ENCODE data around the gene SFPQ.
A peak's percentile ranks its signal among the peaks of the same experiment; 100 is the strongest.

SFPQ gene

DNA sequence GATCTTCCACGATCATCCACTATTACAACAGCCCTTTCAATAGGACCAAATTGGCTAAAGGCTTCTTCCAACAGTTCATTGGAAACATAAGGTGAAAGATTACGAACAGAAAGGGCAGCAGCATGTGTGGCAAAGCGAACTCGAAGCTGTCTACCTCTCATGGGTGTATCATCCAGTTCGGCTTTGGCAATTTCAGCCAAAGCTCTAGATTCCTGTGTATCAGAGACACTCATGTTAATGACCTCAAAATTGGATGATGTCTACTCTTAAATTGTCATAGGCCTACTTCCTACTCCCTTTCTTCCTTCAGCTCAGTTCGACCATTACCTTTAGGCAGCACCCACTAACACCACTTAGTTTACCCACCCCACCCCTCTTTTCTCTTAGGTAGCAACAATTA lies 2.2 kb downstream of the SFPQ start:
- peak overlapping the region; percentile 85 to 99 for H3K4me3 ChIP-seq (ENCODE audit: low read length in 2 of 2)
- DNase-seq (ENCODE audit: low spot score): no peak
- H3K4me2 ChIP-seq (ENCODE audit: insufficient read depth, low read length, poor library complexity, severe bottlenecking): peak overlapping the region; percentile 67
- H4K91ac ChIP-seq (ENCODE audit: low read depth, low read length, poor library complexity): no peak overlapping the region
- H3K4me1 ChIP-seq (ENCODE audit: control insufficient read depth in 2 of 2, insufficient read depth in 1 of 2, low read depth in 1 of 2, low read length in 2 of 2): peaks cover 5 to 11% of the 10 kb centered on the region in 2 donors
- peaks cover 11% of the 10 kb centered on the region for H3K79me1 ChIP-seq (ENCODE audit: low read depth, low read length)
- H3K18ac ChIP-seq (ENCODE audit: low read length): no peak overlapping the region
- H3K9me3 ChIP-seq (replicated peaks in 1 of 2; ENCODE audit: control insufficient read depth in 2 of 2, insufficient read depth in 1 of 2, low read depth in 1 of 2, low read length in 2 of 2): no peaks in the 10 kb centered on the region
- H3K27ac ChIP-seq (replicated peaks; ENCODE audit: low read length): no peak overlapping the region
- WGBS, 2 donors (ENCODE audit: extremely low coverage in 2 of 2, insufficient read length in 2 of 2, insufficient replicate concordance in 1 of 2): no CpG with 5 or more reads among the region's 6 CpGs
- H3K9ac ChIP-seq (ENCODE audit: low read depth, low read length, poor library complexity): no peak overlapping the region
- H3K14ac ChIP-seq (ENCODE audit: low read length): no peak overlapping the region
- no peak overlapping the region for H2BK12ac ChIP-seq (ENCODE audit: low read length)
- H3K23ac ChIP-seq (ENCODE audit: low read depth, low read length, poor library complexity): no peak overlapping the region
- H4K8ac ChIP-seq (ENCODE audit: low read depth, low read length): no peak overlapping the region
- no peak overlapping the region for H2AFZ ChIP-seq (ENCODE audit: low read length)
- H3K27me3 ChIP-seq (ENCODE audit: control insufficient read depth in 3 of 3, insufficient read depth in 3 of 3, low read depth in 1 of 3, low read length in 3 of 3): no peaks in the 10 kb centered on the region
- no peak overlapping the region for H2BK15ac ChIP-seq (ENCODE audit: low read length)
- no peak overlapping the region for H3K4ac ChIP-seq (ENCODE audit: low read length)
- no peak overlapping the region for H2BK5ac ChIP-seq (ENCODE audit: low read length)
- H3K36me3 ChIP-seq (replicated peaks in 1 of 2; ENCODE audit: control insufficient read depth in 2 of 2, insufficient read depth in 2 of 2, low read length in 2 of 2): peaks cover 45 to 60% of the 10 kb centered on the region in 2 donors
- H2AK5ac ChIP-seq (ENCODE audit: low read depth, low read length): no peak overlapping the region
- H2BK120ac ChIP-seq (ENCODE audit: low read depth, low read length): no peak overlapping the region

- WGBS, 2 donors (ENCODE audit: extremely low coverage in 2 of 2, insufficient read length in 2 of 2, insufficient replicate concordance in 1 of 2): no CpG with 5 or more reads among the region's 20 CpGs
- H3K27me3 ChIP-seq (ENCODE audit: control insufficient read depth in 3 of 3, insufficient read depth in 3 of 3, low read depth in 1 of 3, low read length in 3 of 3): no peaks in the 10 kb centered on the region
- H2BK12ac ChIP-seq (ENCODE audit: low read length): no peak overlapping the region
- no peak overlapping the region for H3K23ac ChIP-seq (ENCODE audit: low read depth, low read length, poor library complexity)
- H3K4me2 ChIP-seq (ENCODE audit: insufficient read depth, low read length, poor library complexity, severe bottlenecking): no peak overlapping the region
- H2BK120ac ChIP-seq (ENCODE audit: low read depth, low read length): no peak overlapping the region
- H4K8ac ChIP-seq (ENCODE audit: low read depth, low read length): no peak overlapping the region
- H3K27ac ChIP-seq (replicated peaks; ENCODE audit: low read length): no peak overlapping the region
- peaks cover 5 to 11% of the 10 kb centered on the region in 2 donors for H3K4me1 ChIP-seq (ENCODE audit: control insufficient read depth in 2 of 2, insufficient read depth in 1 of 2, low read depth in 1 of 2, low read length in 2 of 2)
- H3K79me1 ChIP-seq (ENCODE audit: low read depth, low read length): peaks cover 11% of the 10 kb centered on the region
- no peak overlapping the region for H2AK5ac ChIP-seq (ENCODE audit: low read depth, low read length)
- H4K91ac ChIP-seq (ENCODE audit: low read depth, low read length, poor library complexity): no peak overlapping the region
- no peak overlapping the region for H2BK5ac ChIP-seq (ENCODE audit: low read length)
- no peak for DNase-seq (ENCODE audit: low spot score)
- no peak overlapping the region for H2AFZ ChIP-seq (ENCODE audit: low read length)
- no peak overlapping the region for H3K18ac ChIP-seq (ENCODE audit: low read length)
- H3K9me3 ChIP-seq (replicated peaks in 1 of 2; ENCODE audit: control insufficient read depth in 2 of 2, insufficient read depth in 1 of 2, low read depth in 1 of 2, low read length in 2 of 2): no peaks in the 10 kb centered on the region
- no peak overlapping the region for H3K4me3 ChIP-seq (ENCODE audit: low read length in 2 of 2)
- H3K9ac ChIP-seq (ENCODE audit: low read depth, low read length, poor library complexity): no peak overlapping the region
- H3K14ac ChIP-seq (ENCODE audit: low read length): no peak overlapping the region
- H2BK15ac ChIP-seq (ENCODE audit: low read length): no peak overlapping the region
- H3K36me3 ChIP-seq (replicated peaks in 1 of 2; ENCODE audit: control insufficient read depth in 2 of 2, insufficient read depth in 2 of 2, low read length in 2 of 2): peaks cover 53 to 80% of the 10 kb centered on the region in 2 donors
- H3K4ac ChIP-seq (ENCODE audit: low read length): no peak overlapping the region
Observed at GRCh38 chr1:35188578-35189392, 4.2 kb downstream of the SFPQ start.

GRCh38 chr1:35187816-35188342 lies 5.1 kb downstream of the SFPQ start:
- no CpG with 5 or more reads among the region's 7 CpGs for WGBS, 2 donors (ENCODE audit: extremely low coverage in 2 of 2, insufficient read length in 2 of 2, insufficient replicate concordance in 1 of 2)
- H3K36me3 ChIP-seq (replicated peaks in 1 of 2; ENCODE audit: control insufficient read depth in 2 of 2, insufficient read depth in 2 of 2, low read length in 2 of 2): peaks cover 53 to 90% of the 10 kb centered on the region in 2 donors

GRCh38 chr1:35186239-35186638 lies 6.7 kb downstream of the SFPQ start:
- no peak overlapping the region for H3K4me2 ChIP-seq (ENCODE audit: insufficient read depth, low read length, poor library complexity, severe bottlenecking)
- no peak overlapping the region for H3K23ac ChIP-seq (ENCODE audit: low read depth, low read length, poor library complexity)
- no peak overlapping the region for H2AFZ ChIP-seq (ENCODE audit: low read length)
- no peak overlapping the region for H3K9ac ChIP-seq (ENCODE audit: low read depth, low read length, poor library complexity)
- H2AK5ac ChIP-seq (ENCODE audit: low read depth, low read length): no peak overlapping the region
- H3K27me3 ChIP-seq (ENCODE audit: control insufficient read depth in 3 of 3, insufficient read depth in 3 of 3, low read depth in 1 of 3, low read length in 3 of 3): no peaks in the 10 kb centered on the region
- H3K18ac ChIP-seq (ENCODE audit: low read length): no peak overlapping the region
- H3K36me3 ChIP-seq (replicated peaks in 1 of 2; ENCODE audit: control insufficient read depth in 2 of 2, insufficient read depth in 2 of 2, low read length in 2 of 2): peaks cover 52 to 100% of the 10 kb centered on the region in 2 donors
- no peak for DNase-seq (ENCODE audit: low spot score)
- peaks cover 4% of the 10 kb centered on the region for H3K79me1 ChIP-seq (ENCODE audit: low read depth, low read length)
- H3K27ac ChIP-seq (replicated peaks; ENCODE audit: low read length): no peak overlapping the region
- no peak overlapping the region for H4K91ac ChIP-seq (ENCODE audit: low read depth, low read length, poor library complexity)
- H3K4me3 ChIP-seq (ENCODE audit: low read length in 2 of 2): no peak overlapping the region
- no peak overlapping the region for H3K14ac ChIP-seq (ENCODE audit: low read length)
- H4K8ac ChIP-seq (ENCODE audit: low read depth, low read length): no peak overlapping the region
- H2BK120ac ChIP-seq (ENCODE audit: low read depth, low read length): no peak overlapping the region
- H2BK15ac ChIP-seq (ENCODE audit: low read length): no peak overlapping the region
- no peak overlapping the region for H3K4ac ChIP-seq (ENCODE audit: low read length)
- H2BK5ac ChIP-seq (ENCODE audit: low read length): no peak overlapping the region
- H3K4me1 ChIP-seq (ENCODE audit: control insufficient read depth in 2 of 2, insufficient read depth in 1 of 2, low read depth in 1 of 2, low read length in 2 of 2): peaks cover 5 to 11% of the 10 kb centered on the region in 2 donors
- no peaks in the 10 kb centered on the region for H3K9me3 ChIP-seq (replicated peaks in 1 of 2; ENCODE audit: control insufficient read depth in 2 of 2, insufficient read depth in 1 of 2, low read depth in 1 of 2, low read length in 2 of 2)
- no peak overlapping the region for H2BK12ac ChIP-seq (ENCODE audit: low read length)
- no CpG with 5 or more reads among the region's 4 CpGs for WGBS, 2 donors (ENCODE audit: extremely low coverage in 2 of 2, insufficient read length in 2 of 2, insufficient replicate concordance in 1 of 2)

More at GRCh38 chr1:35187816-35188342, 5.1 kb downstream of the SFPQ start:
- no peak for DNase-seq (ENCODE audit: low spot score)
- no peak overlapping the region for H3K9ac ChIP-seq (ENCODE audit: low read depth, low read length, poor library complexity)
- H3K23ac ChIP-seq (ENCODE audit: low read depth, low read length, poor library complexity): no peak overlapping the region
- H2AFZ ChIP-seq (ENCODE audit: low read length): no peak overlapping the region
- H4K8ac ChIP-seq (ENCODE audit: low read depth, low read length): no peak overlapping the region
- no peak overlapping the region for H3K4ac ChIP-seq (ENCODE audit: low read length)
- H2BK15ac ChIP-seq (ENCODE audit: low read length): no peak overlapping the region
- H4K91ac ChIP-seq (ENCODE audit: low read depth, low read length, poor library complexity): no peak overlapping the region
- H3K4me2 ChIP-seq (ENCODE audit: insufficient read depth, low read length, poor library complexity, severe bottlenecking): no peak overlapping the region
- peaks cover 5 to 11% of the 10 kb centered on the region in 2 donors for H3K4me1 ChIP-seq (ENCODE audit: control insufficient read depth in 2 of 2, insufficient read depth in 1 of 2, low read depth in 1 of 2, low read length in 2 of 2)
- no peak overlapping the region for H3K27ac ChIP-seq (replicated peaks; ENCODE audit: low read length)
- H3K18ac ChIP-seq (ENCODE audit: low read length): no peak overlapping the region
- H3K79me1 ChIP-seq (ENCODE audit: low read depth, low read length): peaks cover 11% of the 10 kb centered on the region
- no peaks in the 10 kb centered on the region for H3K9me3 ChIP-seq (replicated peaks in 1 of 2; ENCODE audit: control insufficient read depth in 2 of 2, insufficient read depth in 1 of 2, low read depth in 1 of 2, low read length in 2 of 2)
- no peak overlapping the region for H3K14ac ChIP-seq (ENCODE audit: low read length)
- no peak overlapping the region for H2AK5ac ChIP-seq (ENCODE audit: low read depth, low read length)
- H2BK120ac ChIP-seq (ENCODE audit: low read depth, low read length): no peak overlapping the region
- no peak overlapping the region for H2BK5ac ChIP-seq (ENCODE audit: low read length)
- no peak overlapping the region for H2BK12ac ChIP-seq (ENCODE audit: low read length)
- H3K4me3 ChIP-seq (ENCODE audit: low read length in 2 of 2): no peak overlapping the region
- H3K27me3 ChIP-seq (ENCODE audit: control insufficient read depth in 3 of 3, insufficient read depth in 3 of 3, low read depth in 1 of 3, low read length in 3 of 3): no peaks in the 10 kb centered on the region
